HG03095 (cell line): ENCODE results near the gene ACTR1A.

Experiments used
- ATAC-seq: cut with Tn5 transposase; IDR thresholded peaks from one replicate; pipeline ENCODE4 v1.9.1; 2021; ENCODE audit warnings: moderate library complexity; ENCODE audit not compliant: unreplicated experiment

ACTR1A gene

GRCh38 chr10:102491136-102491535 lies 11.4 kb downstream of the ACTR1A start:
- no peak for ATAC-seq

- ATAC-seq: no peak
Measured at GRCh38 chr10:102485093-102485784, 17.3 kb downstream of the ACTR1A start.

- no peak for ATAC-seq
Measured at GRCh38 chr10:102484021-102484420, 18.5 kb downstream of the ACTR1A start.

GRCh38 chr10:102480396-102480795 lies 22.1 kb downstream of the ACTR1A start:
- no peak for ATAC-seq

GRCh38 chr10:102479651-102480050 lies 22.9 kb downstream of the ACTR1A start:
- no peak for ATAC-seq

- no peak for ATAC-seq
Measured at GRCh38 chr10:102476466-102477141, 25.9 kb downstream of the ACTR1A start.

GRCh38 chr10:102475451-102476040 lies 27.0 kb downstream of the ACTR1A start:
- ATAC-seq: no peak

GRCh38 chr10:102473445-102474331 lies 28.8 kb downstream of the ACTR1A start:
- no peak for ATAC-seq

- no peak for ATAC-seq
Measured at GRCh38 chr10:102470579-102471546, 31.6 kb downstream of the ACTR1A start.

GRCh38 chr10:102468683-102469082 lies 33.8 kb downstream of the ACTR1A start:
- ATAC-seq: no peak

GRCh38 chr10:102467971-102468438 lies 34.5 kb downstream of the ACTR1A start:
- no peak for ATAC-seq

GRCh38 chr10:102467318-102467717 lies 35.2 kb downstream of the ACTR1A start:
- no peak for ATAC-seq

GRCh38 chr10:102465466-102465865 lies 37.0 kb downstream of the ACTR1A start:
- no peak for ATAC-seq

- no peak for ATAC-seq
Measured at GRCh38 chr10:102463983-102464382, 38.5 kb downstream of the ACTR1A start.

GRCh38 chr10:102462512-102463054 lies 39.9 kb downstream of the ACTR1A start:
- no peak for ATAC-seq

GRCh38 chr10:102461187-102462054 lies 41.1 kb downstream of the ACTR1A start:
- ATAC-seq: peak; percentile 80

- ATAC-seq: peak; percentile 10
Measured at GRCh38 chr10:102460836-102461186, 41.7 kb downstream of the ACTR1A start.

- ATAC-seq: no peak
Measured at GRCh38 chr10:102458656-102459055, 43.9 kb downstream of the ACTR1A start.
